HG02981 (cell line): ENCODE results near the gene HPF1.
A peak's percentile ranks its signal among the peaks of the same experiment; 100 is the strongest.
"Not testable (repeated sequence)": the region's sequence is repeated elsewhere in the genome, so short reads cannot be mapped to it uniquely, and the experiment has no call there.

Experiments used
- ATAC-seq: cut with Tn5 transposase; IDR thresholded peaks from one replicate; pipeline ENCODE4 v1.9.1; 2021; ENCODE audit warnings: mild to moderate bottlenecking, moderate library complexity; ENCODE audit not compliant: unreplicated experiment

HPF1 gene

GRCh38 chr4:169757575-169758184 is at the start of gene HPF1:
HPF1 (minus strand) TSS chr4:169757944; CDS start chr4:169757877, 67 bp downstream.
- ATAC-seq = peak; percentile 95

DNA sequence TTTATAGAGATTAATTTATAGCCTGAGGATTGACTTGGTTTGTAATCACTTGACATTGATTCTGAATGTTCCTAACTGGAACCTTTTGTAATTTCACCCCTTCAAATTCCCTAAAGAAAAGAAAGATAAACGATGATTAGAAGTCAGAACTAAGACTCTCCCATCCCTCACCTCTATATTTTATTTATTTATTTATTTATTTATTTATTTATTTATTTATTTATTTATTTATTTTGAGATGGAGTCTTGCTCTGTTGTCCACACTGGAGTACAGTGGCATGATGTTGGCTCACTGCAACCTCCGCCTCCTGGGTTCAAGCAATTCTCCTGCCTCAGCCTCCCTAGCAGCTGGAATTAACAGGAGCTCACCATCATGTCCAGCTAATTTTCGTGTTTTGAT is 49.0 kb upstream of the HPF1 start:
- not testable (repeated sequence) for ATAC-seq

DNA sequence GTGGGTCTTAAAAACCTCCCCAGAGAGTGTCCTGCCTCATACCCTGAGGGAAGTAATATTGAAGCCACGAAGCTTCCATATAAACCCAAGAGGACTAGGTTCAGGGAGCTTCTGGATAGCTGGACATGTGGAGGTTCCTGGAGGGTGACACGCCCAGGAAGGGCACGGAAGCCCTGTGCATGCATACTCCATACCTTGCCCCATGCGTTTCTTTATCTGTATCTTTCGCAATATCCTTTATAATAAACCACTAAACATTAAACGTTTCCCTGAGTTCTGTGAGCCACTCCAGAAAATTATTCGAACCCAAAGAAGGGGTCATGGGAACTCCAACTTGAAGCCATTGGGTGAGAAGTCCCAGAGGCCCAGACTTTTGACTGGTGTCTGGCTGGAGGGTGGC is 45.7 kb upstream of the HPF1 start:
- ATAC-seq = no peak

DNA sequence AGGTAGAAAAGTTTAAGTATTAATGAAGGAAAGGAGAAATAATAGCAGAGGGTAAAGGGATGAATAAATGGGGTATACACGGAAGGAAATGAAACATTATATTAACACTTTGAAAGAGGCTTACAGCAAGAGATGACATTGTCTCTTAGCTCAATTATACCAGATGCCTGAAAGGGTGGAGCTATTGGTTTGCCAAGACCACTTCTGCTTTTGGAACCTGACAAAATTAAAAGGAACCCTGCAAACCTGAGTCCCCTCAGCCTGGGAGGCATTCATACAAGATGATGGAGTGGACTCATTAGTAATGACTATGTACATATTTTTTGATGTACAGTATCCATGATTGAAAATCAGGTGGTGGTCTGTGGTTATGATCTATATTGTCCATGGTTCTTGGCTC is 45.1 kb upstream of the HPF1 start:
- ATAC-seq = no peak

DNA sequence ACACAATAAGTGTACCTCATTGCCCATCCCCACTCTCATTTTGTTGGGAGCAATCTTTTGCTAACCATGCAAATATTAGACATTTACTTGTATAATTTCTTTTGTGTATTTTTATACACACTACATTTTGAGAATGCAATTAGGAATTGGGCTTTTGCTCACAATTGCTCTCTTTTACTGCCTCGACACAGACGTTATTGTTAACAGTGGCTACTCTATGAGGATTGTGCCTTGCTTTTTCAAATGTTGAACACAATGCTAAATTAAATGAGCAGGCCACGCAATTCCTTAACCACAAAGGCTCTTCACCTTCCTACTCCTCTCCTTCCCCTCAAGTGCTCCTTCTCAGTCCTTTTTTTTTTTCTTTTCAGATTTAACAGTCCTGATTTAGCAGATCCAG is 42.8 kb upstream of the HPF1 start:
- ATAC-seq = no peak

DNA sequence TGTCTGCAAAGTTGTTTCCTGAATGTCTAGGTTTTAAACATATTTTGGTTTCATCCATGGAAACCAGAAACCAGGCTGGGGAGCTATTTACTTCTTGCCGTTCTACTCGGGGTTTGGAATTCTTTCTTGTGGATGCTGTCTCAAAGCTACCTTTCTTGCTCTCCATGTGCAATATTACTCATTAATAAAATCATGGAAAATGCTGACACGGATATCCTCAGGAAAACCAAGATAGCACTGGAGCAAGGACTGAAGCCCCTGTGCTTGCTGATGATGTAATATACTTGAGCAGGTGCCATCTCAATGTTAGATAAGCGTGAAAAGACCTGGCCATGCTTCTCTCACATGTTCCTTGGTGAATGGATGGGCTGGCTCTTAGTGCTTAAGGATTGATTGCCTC is 41.5 kb upstream of the HPF1 start:
- no peak for ATAC-seq

- no peak for ATAC-seq
Measured at GRCh38 chr4:169795585-169795984, 37.8 kb upstream of the HPF1 start.

GRCh38 chr4:169791527-169792156 is 33.9 kb upstream of the HPF1 start:
- no peak for ATAC-seq

DNA sequence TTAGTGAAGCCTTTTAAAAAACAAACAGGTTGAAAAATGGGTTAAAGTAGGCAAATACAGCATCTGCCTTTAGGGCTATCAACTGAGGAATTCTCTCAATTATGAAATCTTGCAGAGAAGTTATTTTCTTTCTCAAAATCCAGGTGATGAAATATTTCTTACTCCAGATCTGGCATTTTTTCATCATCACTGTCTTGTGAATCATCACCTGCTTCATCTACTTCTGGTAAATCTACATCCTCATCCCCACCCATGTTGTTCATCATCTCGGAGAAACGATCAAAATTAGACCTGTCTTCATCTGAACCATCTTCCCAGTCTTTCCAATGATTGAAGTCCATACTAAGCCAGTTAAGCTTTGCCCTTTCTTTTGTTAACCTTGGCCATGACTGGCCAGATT is 33.3 kb upstream of the HPF1 start:
- ATAC-seq = no peak

- no peak for ATAC-seq
Measured at GRCh38 chr4:169774466-169775445, 17.0 kb upstream of the HPF1 start.

- no peak for ATAC-seq
Measured at GRCh38 chr4:169773889-169774288, 16.1 kb upstream of the HPF1 start.

- ATAC-seq = not testable (repeated sequence)
Measured at GRCh38 chr4:169771556-169772080, 13.9 kb upstream of the HPF1 start.

DNA sequence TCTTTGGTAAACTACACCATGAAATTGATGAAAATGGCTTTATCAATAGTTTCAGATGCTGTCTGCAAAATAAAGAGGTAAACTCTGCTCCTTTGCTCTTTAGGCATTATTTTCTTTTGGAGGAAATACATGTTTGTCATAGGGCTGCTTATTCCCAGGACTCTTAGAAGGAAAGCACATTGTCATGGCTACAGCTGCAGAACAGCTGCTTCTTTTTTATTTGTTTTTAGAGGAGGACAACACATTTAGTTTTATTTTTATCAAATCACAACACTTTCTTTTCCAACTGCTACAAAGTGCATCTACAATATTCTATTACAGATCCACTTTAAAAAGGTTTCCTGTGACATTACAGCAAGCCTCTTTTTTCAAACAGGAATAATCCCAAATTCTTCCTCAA is 12.7 kb upstream of the HPF1 start:
- ATAC-seq = no peak

- ATAC-seq = no peak
Measured at GRCh38 chr4:169768385-169768784, 10.6 kb upstream of the HPF1 start.

DNA sequence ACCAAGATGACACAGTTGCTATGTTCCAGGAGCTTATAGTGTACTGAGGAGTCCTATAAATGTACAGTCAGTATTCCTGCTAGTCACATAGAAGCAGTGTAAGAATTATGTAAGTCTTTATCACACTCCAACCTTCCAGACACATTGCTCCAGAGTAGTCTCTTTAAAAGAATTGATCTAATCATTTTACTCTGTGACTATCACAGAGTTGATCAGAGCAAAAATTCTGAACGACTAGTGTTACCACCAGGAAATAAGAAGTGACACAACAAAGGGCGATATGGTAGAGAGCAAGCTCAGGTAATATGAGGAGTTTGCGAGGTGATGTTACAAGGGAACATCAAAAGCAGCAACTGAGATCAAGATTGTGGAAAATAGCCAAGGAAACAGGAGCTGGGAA is 9.0 kb upstream of the HPF1 start:
- ATAC-seq = no peak

DNA sequence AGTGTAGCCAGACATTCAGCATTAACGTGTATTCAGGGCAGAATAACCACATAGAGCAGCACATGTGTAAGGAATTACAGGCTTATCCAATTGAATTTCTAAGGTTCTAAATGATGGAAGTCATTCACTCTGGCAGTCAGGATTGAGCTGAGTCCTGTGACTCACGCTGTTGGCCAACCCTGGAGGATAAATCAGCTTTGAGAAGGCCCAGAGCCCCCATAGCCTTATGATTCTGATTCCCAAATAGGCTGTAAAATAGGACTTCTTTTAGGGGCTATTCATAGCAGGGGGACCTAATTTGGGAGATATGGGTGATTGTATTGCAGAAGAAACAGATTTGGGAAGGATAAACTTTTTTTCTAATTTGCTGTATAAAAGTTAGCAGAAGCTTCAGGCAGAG is 8.1 kb upstream of the HPF1 start:
- ATAC-seq = no peak

- ATAC-seq = no peak
Measured at GRCh38 chr4:169761846-169762245, 4.1 kb upstream of the HPF1 start.

DNA sequence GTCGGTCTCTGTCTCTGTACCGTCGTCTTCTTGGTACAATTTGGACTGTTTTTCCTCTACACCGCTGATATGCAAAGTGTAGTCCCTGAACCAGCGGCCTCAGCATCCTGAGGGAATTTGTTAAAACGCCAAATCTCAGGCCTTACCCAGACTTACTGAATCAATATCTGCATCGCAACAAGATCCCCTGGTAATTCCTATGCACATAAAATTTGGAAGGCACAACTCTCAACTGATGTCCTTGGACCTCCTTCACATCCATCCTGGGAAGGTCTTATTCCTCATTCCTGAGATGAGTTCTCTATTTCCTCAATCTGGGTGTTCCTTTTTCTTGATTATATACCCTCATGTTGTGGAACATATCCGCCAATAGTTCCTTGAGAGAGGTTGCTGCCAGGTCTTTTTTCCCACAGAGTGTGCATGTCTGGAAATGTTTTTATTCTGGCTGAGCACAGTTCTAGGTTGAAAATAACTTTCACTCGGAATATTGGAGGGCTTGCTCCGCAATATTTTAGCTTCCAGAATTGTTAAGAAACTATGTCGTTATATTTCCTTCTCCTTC is 738 bp upstream of the HPF1 start:
- no peak for ATAC-seq

GRCh38 chr4:169756971-169757574 is 671 bp downstream of the HPF1 start:
- ATAC-seq = peak; percentile 15

GRCh38 chr4:169745291-169745690 is 12.5 kb downstream of the HPF1 start:
- ATAC-seq = no peak

DNA sequence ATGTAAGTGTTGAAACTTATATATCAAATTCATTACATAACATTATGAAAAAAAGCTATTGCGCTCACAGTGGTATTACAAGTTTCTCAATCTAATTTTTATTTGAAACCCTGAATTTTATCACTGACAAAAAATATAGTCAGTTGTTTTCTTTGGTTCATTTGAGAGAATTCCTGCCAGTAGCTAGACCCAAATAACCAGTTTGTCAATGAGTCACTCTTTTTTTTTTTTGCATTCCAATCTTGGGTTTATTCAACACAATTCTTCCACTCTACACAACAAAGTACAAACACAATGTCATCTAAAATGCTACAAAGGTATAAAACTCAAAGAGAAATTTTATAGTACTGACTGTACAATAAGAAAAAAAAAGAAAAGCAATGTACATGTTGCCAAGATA is 13.1 kb downstream of the HPF1 start:
- ATAC-seq = no peak
